Heart right ventricle (tissue), 16 donors: ENCODE data around the gene SLC35F1. TPM values are rescaled to one million over a fixed set of nuclear protein-coding genes. Genes with fewer than 3 reads are reported as not detected.

Experiments used
- ATAC-seq, 8 donors: fragments of 200-7000 bp; cut with Tn5 transposase; one replicate each; pipeline ENCODE4 v1.9.1; 2020; ENCODE audit warnings: mild to moderate bottlenecking in 8 of 8, moderate library complexity in 8 of 8, moderate number of reproducible peaks in 1 of 8
- DNase-seq, 2 donors: peaks; one replicate each; pipeline ENCODE4 v3.0.0-alpha.2; 2020
- H3K27ac ChIP-seq, 10 donors: fragments of 200-600 bp; sonication (generic) in 2 of 10; one replicate each; pipeline versions ENCODE4 v1.5.0 to v1.8.0; 2020 to 2022; ENCODE audit warnings: mild to moderate bottlenecking in 3 of 10
- H3K27me3 ChIP-seq, 7 donors: fragments of 200-600 bp; one replicate each; pipeline ENCODE4 v1.8.0; 2021 to 2022; ENCODE audit warnings: mild to moderate bottlenecking in 2 of 7
- H3K36me3 ChIP-seq, 9 donors: fragments of 200-600 bp; sonication (generic) in 1 of 9; one replicate each; pipeline versions ENCODE4 v1.5.0 to v1.8.0; 2020 to 2022; ENCODE audit warnings: mild to moderate bottlenecking in 2 of 9
- H3K4me1 ChIP-seq, 9 donors: fragments of 200-600 bp; sonication (generic) in 1 of 9; one replicate each; pipeline versions ENCODE4 v1.5.0 to v1.8.0; 2020 to 2022; ENCODE audit warnings: mild to moderate bottlenecking in 4 of 9
- H3K4me3 ChIP-seq, 10 donors: fragments of 200-600 bp; sonication (generic) in 2 of 10; one replicate each; pipeline versions ENCODE4 v1.5.0 to v1.8.0; 2020 to 2022; ENCODE audit warnings: mild to moderate bottlenecking in 7 of 10, moderate library complexity in 2 of 10
- H3K9me3 ChIP-seq, 11 donors: fragments of 200-600 bp in 10 of 11; sonication (generic) in 2 of 11; one replicate each; pipeline versions ENCODE4 v1.5.0 to v1.8.0; 2013 to 2022; ENCODE audit warnings: mild to moderate bottlenecking in 2 of 11, control low read depth in 1 of 11, moderate library complexity in 1 of 11
- CTCF ChIP-seq, 9 donors: fragments of 200-600 bp; sonication (generic) in 2 of 9; IDR thresholded peaks; one replicate each; pipeline versions ENCODE4 v1.5.0 to v1.8.0; 2021 to 2022; ENCODE audit warnings: antibody characterized with exemption in 9 of 9, mild to moderate bottlenecking in 5 of 9, moderate library complexity in 1 of 9
- WGBS, 2 donors: extraction: QIAGEN DNeasy Blood & Tissue Kit; methylation state at CpG; one replicate each; pipeline ENCODE4 v1.1.7; 2013; ENCODE audit warnings: inconsistent platforms in 1 of 2; 5-methylcytosine and 5-hydroxymethylcytosine counted together
- intact Hi-C, 10 donors: fragments of 100-400 bp; cut with DNase I; formaldehyde crosslinking; loops; one replicate each; pipeline versions ENCODE4 v1.11.1 to v1.14.2; 2022
- polyA plus RNA-seq, 2 donors: library from polyadenylated mRNA; stranded (reverse); fragments of 200-250 nt; gene quantifications; one replicate each; pipeline ENCODE4 v1.2.3, GENCODE V29; 2013
- total RNA-seq, 10 donors: library from RNA; stranded (reverse); fragmentation: NEBNext Ultra II Directional in 3 of 10; extraction: Animal tissue kit (Norgen Biotek cat#: 25700) in 3 of 10; gene quantifications; one replicate each; pipeline versions ENCODE4 v1.2.1 to v1.2.4, GENCODE V29; 2021 to 2023
- donor health status: Arrhythmogenic right ventricular cardiomyopathy.
- donor health status: ischemic (EF 13 %, LVEDD 7.1; RV severe dilation, severe dysfunction).
- donor health status: healthy with polysubstance abuse.
- donor health status: DM: no; HTN: yes; CAD: no.
- donor health status: DM: no; HTN: no; CAD: no.
- donor health status: ischemic (EF 25% LVEDD 6.9; RV normal size, moderate dysfunction).
- donor health status: ischemic (EF 25% LVEDD 5.7; RV mildly dilated, moderate dysfunction).
- donor health status: healthy.
- donor health status: DM: yes; HTN: yes; CAD: no.
- donor health status: Ischemic cardiomyopathy.
- donor health status: ischemic (EF 35%, LVEDD 5.7; RV mildly dilated, moderate dysfunction).
- donor health status: nonischemic (EF 11% LVEDD 7.7; RV severe dilation, severe dysfunction).
- donor health status: DM: yes; HTN: yes; CAD: no.
- donor health status: PGD.
- donor health status: ischemic (EF 29% LVEDD 5.4; RV normal size, mild dysfunction).
- donor health status: nonischemic (EF 23%, LVEDD 6.1; RV moderate dilation, normal function).

The SLC35F1 gene
- total and polyA plus RNA-seq, 12 donors = 0.75 to 17.7 (median 6.3) TPM

- DNase-seq (no peak), ATAC-seq (no peak)
- Histone ChIP-seq H3K27ac (no peak overlapping the region), H3K36me3 (no peaks in the 10 kb centered on the region), H3K4me3 (no peak overlapping the region), H3K4me1 (no peaks in the 10 kb centered on the region), H3K9me3 (peaks cover 0 to 25% (median 13%) of the 10 kb centered on the region in 11 donors), H3K27me3 (no peaks in the 10 kb centered on the region)
- 62 to 74% methylated on average over 2 of the region's 2 CpGs for WGBS, 2 donors
- intact Hi-C loops = no loop called here
- TF ChIP-seq CTCF (IDR thresholded peaks at IDR 0.05) = no peak
Observed at GRCh38 chr6:118171852-118172251, 264.8 kb downstream of the SLC35F1 start.

GRCh38 chr6:118174071-118174470, 267.0 kb downstream of the SLC35F1 start:
- no peak for TF ChIP-seq CTCF (IDR thresholded peaks at IDR 0.05)
- Histone ChIP-seq H3K4me3 (no peak overlapping the region), H3K4me1 (no peaks in the 10 kb centered on the region), H3K9me3 (peaks cover 0 to 25% (median 13%) of the 10 kb centered on the region in 11 donors), H3K27me3 (no peaks in the 10 kb centered on the region), H3K27ac (no peak overlapping the region), H3K36me3 (no peaks in the 10 kb centered on the region)
- no peak for DNase-seq
- ATAC-seq = no peak
- intact Hi-C loops = no loop called here
- WGBS, 2 donors = 75 to 82% methylated on average over 1 of the region's 1 CpG

- H3K36me3 ChIP-seq = no peaks in the 10 kb centered on the region
- 54 to 73% methylated on average over 3 of the region's 3 CpGs for WGBS, 2 donors
- intact Hi-C loops = no loop called here
- no peak for TF ChIP-seq CTCF (IDR thresholded peaks at IDR 0.05)
- H3K4me3 ChIP-seq = no peak overlapping the region
- ATAC-seq (no peak), DNase-seq (no peak)
- no peak overlapping the region for H3K27ac ChIP-seq
- peaks cover 0 to 25% (median 13%) of the 10 kb centered on the region in 11 donors for H3K9me3 ChIP-seq
- H3K27me3 ChIP-seq = no peaks in the 10 kb centered on the region
- no peaks in the 10 kb centered on the region for H3K4me1 ChIP-seq
Observed at GRCh38 chr6:118177720-118178119, 270.7 kb downstream of the SLC35F1 start.

- Histone ChIP-seq H3K4me1 (no peaks in the 10 kb centered on the region), H3K27me3 (no peaks in the 10 kb centered on the region), H3K4me3 (no peak overlapping the region), H3K36me3 (no peaks in the 10 kb centered on the region), H3K27ac (no peak overlapping the region), H3K9me3 (peaks cover 0 to 13% (median 4%) of the 10 kb centered on the region in 11 donors)
- ATAC-seq = no peak
- DNase-seq = no peak
- intact Hi-C loops = no loop called here
- no peak for TF ChIP-seq CTCF (IDR thresholded peaks at IDR 0.05)
- WGBS, 2 donors = 86 to 87% methylated on average over 1 of the region's 1 CpG
Observed at GRCh38 chr6:118179048-118179447, 272.0 kb downstream of the SLC35F1 start.
